LNCaP clone FGC (cell line): ENCODE results near the gene COPS9.

Source experiments
- DNase-seq: peaks from one replicate; pipeline ENCODE4 v3.0.0-alpha.2; 2011; ENCODE audit warnings: low read depth
- H3K4me3 ChIP-seq: 2 replicates; pipeline ENCODE4 v1.5.1; 2011; ENCODE audit warnings: mild to moderate bottlenecking, low read depth, low read length, control low read depth
- TF ChIP-seq, protein P1 (sequence below): IDR thresholded peaks from 2 replicates; pipeline ENCODE4 v1.5.1; 2012; ENCODE audit warnings: mild to moderate bottlenecking; ENCODE audit not compliant: control insufficient read depth, insufficient read depth; ENCODE audit errors: extremely low read depth

COPS9 gene

DNA sequence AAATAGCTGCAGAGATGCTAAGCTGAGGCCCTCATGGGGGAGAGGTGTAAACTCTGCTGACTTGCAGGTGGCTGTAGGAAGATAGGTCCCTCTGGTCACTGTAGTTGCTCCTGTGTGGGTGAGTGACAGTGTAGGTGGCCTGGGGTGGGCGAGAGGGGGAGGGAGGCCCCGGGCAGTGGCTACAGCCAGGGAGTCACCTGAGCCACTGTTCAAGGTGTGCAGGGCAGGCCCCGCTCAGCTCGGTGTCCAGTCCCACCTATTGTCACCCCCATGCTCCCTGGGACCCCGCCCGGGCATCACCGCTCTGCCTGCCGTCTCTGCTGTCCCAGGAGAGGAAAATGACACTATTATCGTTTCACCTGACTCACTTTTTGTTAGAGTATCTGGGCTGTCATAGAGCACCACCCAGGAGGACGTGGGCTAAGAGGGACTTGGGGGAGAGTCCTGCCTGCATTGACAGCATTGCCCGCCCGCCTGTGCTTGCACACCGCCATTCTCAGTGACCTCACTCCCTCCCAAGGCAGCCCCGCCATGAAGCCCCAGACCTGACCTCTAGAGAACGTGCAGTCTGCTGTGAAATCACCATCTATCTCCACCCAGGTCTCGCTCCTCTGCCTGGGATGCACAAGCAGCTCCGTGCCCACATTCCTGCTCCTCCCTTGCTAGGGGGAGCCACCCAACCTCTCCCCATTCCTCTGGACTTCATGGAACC is 29.2 kb downstream of the COPS9 start:
- TF ChIP-seq, protein P1, sequence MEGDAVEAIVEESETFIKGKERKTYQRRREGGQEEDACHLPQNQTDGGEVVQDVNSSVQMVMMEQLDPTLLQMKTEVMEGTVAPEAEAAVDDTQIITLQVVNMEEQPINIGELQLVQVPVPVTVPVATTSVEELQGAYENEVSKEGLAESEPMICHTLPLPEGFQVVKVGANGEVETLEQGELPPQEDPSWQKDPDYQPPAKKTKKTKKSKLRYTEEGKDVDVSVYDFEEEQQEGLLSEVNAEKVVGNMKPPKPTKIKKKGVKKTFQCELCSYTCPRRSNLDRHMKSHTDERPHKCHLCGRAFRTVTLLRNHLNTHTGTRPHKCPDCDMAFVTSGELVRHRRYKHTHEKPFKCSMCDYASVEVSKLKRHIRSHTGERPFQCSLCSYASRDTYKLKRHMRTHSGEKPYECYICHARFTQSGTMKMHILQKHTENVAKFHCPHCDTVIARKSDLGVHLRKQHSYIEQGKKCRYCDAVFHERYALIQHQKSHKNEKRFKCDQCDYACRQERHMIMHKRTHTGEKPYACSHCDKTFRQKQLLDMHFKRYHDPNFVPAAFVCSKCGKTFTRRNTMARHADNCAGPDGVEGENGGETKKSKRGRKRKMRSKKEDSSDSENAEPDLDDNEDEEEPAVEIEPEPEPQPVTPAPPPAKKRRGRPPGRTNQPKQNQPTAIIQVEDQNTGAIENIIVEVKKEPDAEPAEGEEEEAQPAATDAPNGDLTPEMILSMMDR, result no peak
- no peak overlapping the region for H3K4me3 ChIP-seq
- no peak for DNase-seq

DNA sequence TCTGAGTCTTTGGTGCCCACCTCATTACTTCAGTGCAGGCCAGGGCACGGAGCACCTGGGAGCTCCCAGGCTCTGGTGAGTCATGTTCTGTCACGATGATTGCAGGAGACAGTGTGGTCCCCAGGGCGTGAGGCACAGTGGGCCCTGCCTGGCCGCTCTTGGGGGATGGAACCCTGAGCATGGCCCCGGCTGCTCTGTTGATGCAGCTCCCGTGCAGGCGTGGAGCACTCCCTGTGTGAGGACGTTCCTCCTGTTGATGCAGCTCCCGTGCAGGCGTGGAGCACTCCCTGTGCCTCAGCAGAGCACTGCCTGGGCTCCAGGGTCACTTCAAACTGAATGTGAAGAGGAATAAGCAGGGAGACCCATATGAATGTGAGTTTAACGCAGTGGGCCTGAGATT is 30.1 kb downstream of the COPS9 start:
- DNase-seq, result no peak
- TF ChIP-seq, protein P1, result no peak
- no peak overlapping the region for H3K4me3 ChIP-seq

DNA sequence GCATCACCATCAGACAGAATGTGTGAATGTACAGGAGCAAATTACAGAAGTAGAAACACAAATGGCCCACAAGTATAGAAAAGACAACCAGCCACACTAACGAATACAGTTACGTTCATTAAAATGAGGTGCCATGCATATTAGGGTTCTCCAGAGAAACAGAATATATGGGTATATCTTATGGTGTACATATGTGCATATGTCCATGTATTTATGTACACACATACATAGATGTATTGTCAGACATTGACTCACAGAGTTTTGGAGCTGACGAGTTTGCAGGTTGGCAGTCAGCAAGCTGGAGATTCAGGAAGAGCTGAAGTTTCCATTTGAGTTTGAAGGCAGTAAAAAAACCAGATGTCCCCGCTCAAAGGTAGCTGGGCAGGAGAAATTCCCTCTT is 33.0 kb downstream of the COPS9 start:
- DNase-seq, result no peak
- TF ChIP-seq, protein P1, result no peak

DNA sequence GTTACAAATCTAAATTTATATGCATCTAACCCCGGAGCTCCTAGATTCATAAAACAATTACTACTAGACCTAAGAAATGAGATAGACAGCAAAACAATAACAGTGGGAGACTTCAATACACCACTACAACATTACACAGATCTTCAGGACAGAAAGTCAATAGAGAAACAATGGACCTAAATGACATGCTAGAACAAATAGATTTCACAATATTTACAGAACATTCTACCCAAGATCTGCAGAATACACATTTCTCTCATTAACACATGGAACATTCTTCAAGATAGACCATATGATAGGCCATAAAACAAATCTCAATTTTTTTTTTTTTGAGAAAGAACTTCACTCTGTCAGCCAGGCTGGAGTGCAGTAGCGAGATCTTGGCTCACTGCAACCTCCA is 37.8 kb downstream of the COPS9 start:
- no peak for DNase-seq
- no peak overlapping the region for H3K4me3 ChIP-seq
- TF ChIP-seq, protein P1, result no peak

More for the DNA sequence above, 33.0 kb downstream of the COPS9 start:
- H3K4me3 ChIP-seq, result no peak overlapping the region

DNA sequence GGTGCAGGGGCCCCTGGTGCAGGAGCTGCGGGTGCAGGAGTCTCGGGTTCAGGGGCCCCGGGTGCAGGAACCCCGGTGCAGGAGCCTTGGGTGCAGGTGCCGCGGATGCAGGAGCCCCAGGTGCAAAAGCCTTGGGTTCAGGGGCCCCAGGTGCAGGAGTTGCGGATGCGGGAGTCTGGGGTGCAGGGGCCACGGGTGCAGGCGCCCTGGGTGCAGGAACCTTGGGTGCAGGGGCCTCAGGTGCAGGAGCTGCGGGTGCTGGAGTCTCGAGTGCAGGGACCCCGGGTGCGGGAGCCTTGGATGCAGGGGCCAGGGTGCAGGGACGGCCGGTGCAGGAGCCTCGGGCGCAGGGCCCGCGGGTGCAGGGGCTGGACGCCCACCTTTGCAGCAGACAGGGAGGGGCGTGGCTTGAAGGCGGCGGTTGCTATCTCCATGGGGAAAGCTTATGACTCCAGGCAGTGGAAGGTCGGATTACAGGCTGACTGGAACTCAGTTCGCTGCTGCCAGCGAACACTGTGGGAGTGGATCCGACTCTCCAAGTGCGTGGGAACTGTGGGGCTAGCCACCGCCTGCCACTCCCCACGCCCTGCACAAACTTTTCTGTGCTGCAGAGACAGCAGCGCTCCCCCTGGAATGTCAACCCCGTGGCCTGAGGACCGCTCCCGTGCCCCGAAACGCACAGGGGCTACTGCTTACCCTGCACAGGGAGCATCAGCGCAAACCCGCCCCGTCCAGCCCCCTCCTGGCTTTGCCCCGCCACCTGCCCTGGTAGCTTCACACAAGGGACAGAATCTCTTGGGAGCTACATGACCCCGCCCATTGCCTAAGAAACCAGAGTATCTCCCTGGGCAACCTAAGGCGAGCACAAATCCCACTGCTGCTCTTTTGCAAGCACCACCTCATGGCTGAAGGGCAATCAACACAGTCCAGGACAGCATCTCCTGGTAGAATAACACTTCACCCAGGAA is 40.3 kb downstream of the COPS9 start:
- H3K4me3 ChIP-seq, result no peak overlapping the region
- TF ChIP-seq, protein P1, result no peak
- no peak for DNase-seq

DNA sequence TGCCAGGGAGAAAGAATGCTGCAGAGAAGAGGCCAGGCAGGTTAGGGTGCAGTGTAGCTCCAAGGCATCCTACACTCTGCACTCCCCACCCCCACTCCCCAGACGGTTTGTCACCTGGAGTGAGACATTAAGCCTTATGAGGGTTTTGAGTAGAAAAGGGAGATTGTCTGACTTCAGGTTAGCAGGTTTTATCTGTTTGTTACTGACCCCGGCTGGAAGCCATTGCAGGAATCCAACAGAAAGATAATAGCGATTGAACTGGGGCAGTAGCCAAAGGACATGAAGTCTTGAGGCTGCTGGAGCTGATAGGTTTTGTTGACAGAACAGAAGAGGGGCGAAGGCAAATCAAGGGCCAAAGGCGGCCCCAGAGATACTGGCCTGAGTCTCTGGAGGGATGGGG is 46.8 kb downstream of the COPS9 start:
- H3K4me3 ChIP-seq, result no peak overlapping the region
- TF ChIP-seq, protein P1, result no peak
- DNase-seq, result no peak
